D341Med (cell line): ENCODE measurements around the gene ADIPOR2.
"Not testable (repeated sequence)": the region's sequence is repeated elsewhere in the genome, so short reads cannot be mapped to it uniquely, and the experiment has no call there.

Source experiments
- DNase-seq: peaks from one replicate; pipeline ENCODE4 v3.0.0; 2012; ENCODE audit warnings: low spot score

Gene ADIPOR2

DNA sequence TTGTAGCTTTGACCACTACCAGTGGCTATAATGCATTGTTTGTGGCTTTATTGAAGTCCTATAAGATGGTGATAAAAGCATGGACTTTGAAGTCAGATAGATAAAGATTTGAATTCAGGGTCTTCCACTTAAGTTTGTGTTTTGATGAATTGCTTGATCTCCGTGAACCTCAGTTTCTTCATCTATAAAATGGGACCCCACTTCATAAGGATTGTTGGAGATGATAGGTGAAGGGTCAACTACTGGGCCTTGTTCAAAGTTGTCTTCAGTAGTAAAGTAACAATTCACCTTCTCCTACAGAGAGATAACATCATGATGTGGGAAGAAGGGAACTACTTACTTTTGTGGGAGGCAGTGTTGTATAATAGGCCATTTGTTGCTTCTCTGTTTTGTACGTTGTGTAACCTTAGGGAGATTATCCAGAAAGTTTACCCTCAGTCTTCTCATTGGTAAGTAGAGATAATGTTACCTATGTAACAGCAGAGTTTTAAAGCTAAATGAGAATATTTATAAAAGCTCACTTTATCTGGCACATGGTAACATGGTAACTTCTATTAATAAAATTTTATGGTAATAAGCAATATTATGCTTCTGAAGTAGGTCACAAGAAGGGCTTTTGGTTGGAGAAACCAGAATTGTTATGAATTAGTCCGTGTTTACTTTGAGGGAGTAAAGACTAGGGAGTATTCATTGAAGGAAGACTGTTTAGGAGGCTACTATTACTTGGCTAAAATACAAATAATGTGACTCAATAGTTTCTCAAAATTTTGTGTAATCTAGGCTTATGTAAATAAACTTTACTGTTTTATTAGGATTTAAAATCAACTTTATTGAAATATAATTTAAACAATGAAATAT lies 15.1 kb downstream of the ADIPOR2 start:
- DNase-seq, result no peak

DNA sequence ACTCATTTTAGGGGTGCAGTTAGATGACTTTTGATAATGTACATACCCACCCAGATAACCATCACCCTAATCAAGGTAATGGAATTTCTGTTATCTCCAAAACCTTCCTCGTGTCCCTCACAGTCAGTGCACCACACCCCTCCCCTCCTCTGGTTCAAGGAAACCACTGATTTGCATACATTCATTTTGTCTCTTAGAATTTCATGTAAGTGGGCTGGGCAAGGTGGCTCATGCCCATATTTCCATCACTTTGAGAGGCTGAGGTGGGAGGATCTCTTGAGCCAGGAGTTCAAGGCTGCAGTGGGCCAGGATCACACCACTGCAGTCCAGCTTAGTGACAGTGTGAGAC lies 15.7 kb downstream of the ADIPOR2 start:
- DNase-seq, result no peak

GRCh38 chr12:1707051-1707450 lies 16.2 kb downstream of the ADIPOR2 start:
- DNase-seq, result no peak

GRCh38 chr12:1709968-1710367 lies 19.1 kb downstream of the ADIPOR2 start:
- not testable (repeated sequence) for DNase-seq

DNA sequence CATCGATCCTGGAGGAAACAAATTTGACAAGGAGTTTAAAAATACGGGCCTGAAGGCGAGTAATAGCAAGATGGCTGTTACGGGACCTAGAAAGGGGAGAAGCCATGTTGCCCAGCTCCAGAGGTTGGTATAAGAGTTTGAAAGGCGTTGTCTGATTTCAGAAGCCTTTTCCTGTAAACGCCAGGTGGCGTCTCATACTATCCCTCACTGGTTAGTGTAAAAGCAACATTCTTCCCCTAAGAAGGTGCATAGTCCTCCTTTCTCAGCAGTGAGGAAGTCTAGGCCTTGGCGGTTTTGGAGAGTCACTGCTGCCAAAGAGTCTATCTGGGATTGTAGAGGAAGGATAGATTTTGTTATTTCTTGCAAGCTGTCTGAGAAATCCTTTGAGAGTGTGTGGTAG lies 20.0 kb downstream of the ADIPOR2 start:
- not testable (repeated sequence) for DNase-seq

GRCh38 chr12:1711536-1712211 lies 20.8 kb downstream of the ADIPOR2 start:
- DNase-seq, result not testable (repeated sequence)

GRCh38 chr12:1712305-1712704 lies 21.4 kb downstream of the ADIPOR2 start:
- DNase-seq, result not testable (repeated sequence)

- DNase-seq, result not testable (repeated sequence)
These were observed 22.0 kb downstream of the ADIPOR2 start for GRCh38 chr12:1712852-1713251.

DNA sequence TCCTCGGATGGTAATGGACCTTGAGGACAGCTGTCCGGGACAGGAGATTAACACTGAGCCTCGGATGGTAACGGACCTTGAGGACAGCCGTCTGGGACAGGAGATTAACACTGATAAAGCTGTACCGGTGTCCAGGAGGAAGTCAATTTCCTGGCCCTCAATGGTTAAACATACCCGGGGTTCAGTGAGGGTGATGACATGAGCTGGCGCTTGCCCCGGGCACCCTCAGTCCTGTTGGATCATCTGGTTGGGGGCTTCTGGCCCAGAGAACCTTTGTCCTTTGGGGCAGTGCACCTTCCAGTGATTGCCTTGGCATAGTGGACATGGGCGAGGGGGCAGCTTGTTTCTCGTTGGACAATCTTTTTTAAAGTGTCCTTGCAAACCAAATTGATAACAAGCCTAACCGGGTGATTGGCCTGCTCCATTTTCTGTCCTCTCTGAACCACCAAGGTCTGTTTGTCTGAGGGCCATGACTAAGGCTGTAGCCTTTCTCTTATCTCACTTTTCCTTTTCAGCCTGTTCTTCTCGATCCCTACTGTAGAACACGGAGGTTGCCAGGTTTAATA lies 23.0 kb downstream of the ADIPOR2 start:
- not testable (repeated sequence) for DNase-seq

- not testable (repeated sequence) for DNase-seq
These were observed 24.6 kb downstream of the ADIPOR2 start for GRCh38 chr12:1715459-1715858.

- no peak for DNase-seq
These were observed 25.5 kb downstream of the ADIPOR2 start for GRCh38 chr12:1716215-1716862.

- no peak for DNase-seq
These were observed 26.0 kb downstream of the ADIPOR2 start for GRCh38 chr12:1716911-1717310.

GRCh38 chr12:1719139-1719538 lies 28.3 kb downstream of the ADIPOR2 start:
- DNase-seq, result no peak

- no peak for DNase-seq
These were observed 29.6 kb downstream of the ADIPOR2 start for GRCh38 chr12:1720494-1720893.

DNA sequence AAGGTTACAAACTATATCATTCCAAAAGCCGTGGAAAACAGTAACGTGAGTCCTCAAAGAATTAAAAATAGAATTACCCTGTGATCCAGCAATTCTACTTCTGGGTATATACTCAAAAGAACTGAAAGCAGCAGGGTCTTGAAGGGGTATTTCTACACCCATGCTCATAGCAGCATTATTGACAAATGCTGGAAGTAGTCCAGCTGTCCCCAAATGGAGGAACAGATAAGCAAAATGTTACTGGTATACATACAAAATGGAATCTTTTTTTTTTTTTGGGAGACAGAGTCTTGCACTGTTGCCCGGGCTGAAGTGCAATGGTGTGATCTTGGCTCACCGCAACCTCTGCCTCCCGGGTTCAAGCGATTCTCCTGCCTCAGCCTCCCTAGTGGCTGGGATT lies 32.9 kb downstream of the ADIPOR2 start:
- DNase-seq, result no peak

DNA sequence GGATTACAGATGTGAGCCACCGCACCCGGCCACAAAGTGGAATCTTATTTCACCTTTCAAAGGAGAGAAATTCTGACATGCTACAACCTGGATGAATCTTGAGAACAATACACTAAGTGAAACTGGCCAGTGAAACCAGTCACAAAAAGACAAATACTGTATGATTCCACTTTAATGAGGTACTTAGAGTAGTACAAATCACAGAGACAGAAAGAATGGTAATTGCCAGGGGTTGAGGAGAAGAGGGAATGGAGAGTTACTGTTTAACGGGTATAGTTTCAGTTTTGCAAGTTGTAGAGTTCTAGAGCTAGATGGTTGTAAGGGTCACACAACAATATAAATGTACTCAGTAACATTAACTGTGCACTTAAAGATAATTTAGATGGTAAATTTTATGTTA lies 33.4 kb downstream of the ADIPOR2 start:
- DNase-seq, result no peak

GRCh38 chr12:1726753-1727152 lies 35.9 kb downstream of the ADIPOR2 start:
- DNase-seq, result no peak

GRCh38 chr12:1728824-1729223 lies 38.0 kb downstream of the ADIPOR2 start:
- no peak for DNase-seq

DNA sequence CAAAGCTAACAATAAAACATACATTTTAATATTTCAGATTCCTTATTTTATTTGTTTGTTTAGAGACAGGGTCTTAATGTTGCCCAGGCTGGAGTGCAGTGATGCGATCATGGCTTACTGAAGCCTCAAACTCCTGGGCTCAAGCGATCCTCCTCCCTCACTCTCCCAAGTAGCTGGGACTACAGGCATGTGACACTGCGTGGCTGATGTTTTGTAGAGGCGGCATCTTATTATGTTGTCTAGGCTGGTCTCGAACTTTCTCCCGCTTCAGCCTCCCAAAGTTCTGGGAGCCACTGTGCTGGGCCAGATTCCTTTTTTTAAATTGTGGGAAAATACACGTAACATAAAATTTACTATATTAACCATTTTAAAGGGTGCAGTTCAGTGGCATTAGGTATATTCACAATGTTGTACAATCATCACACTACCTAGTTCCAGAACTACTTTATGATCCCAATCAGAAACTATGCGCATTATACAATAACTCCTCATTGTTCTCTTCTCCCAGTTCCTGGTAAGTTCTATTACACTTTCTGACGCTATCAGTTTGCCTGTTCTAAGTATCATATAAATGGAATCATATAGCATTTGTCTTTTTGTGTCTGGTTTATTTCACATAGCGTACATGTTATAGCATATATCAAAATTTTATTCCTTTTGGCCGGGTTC lies 40.3 kb downstream of the ADIPOR2 start:
- DNase-seq, result no peak

DNA sequence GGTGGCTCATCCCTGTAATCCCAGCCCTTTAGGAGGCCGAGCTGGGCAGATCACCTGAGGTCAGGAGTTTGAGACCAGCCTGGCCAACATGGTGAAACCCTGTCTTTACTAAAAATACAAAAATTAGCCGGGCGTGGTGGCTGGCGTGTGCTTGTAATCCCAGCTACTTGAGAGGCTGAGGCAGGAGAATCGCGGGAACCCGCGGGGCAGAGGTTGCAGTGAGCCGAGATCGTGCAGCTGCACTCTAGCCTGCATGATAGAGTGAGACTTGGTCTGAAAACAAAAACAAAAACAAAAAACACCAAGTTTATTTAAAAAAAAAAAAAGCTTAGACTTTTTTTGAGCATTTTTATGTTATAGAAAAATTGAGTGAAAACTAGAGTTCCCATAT lies 40.8 kb downstream of the ADIPOR2 start:
- not testable (repeated sequence) for DNase-seq

DNA sequence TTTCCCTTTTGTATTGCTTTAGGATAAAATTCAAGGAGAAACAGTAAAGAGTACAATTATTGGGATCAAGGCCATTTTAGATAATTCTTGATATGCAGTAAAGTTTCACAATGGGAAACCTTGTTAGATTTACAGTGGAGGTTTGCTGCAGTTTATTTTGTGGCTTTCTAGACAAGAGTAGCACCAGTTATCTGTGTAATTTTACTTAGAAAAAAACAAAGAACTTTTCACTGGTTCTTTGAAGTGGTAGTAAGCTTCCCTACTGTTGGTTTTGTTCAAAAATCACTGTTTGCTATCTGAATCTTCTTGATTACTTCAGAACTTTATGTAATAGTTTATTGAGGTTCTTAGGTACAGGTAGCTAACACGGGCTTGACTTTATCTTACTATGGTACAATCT lies 42.0 kb downstream of the ADIPOR2 start:
- DNase-seq, result no peak

- not testable (repeated sequence) for DNase-seq
These were observed 42.8 kb downstream of the ADIPOR2 start for GRCh38 chr12:1733712-1734111.
